GM12801 (cell line): ENCODE measurements around the gene PLGRKT.

Source experiments
- CTCF ChIP-seq: IDR thresholded peaks from one replicate; pipeline ENCODE4 v1.5.1; 2011; ENCODE audit warnings: control low read depth; ENCODE audit not compliant: insufficient read length; ENCODE audit errors: extremely low read depth

Gene PLGRKT

DNA sequence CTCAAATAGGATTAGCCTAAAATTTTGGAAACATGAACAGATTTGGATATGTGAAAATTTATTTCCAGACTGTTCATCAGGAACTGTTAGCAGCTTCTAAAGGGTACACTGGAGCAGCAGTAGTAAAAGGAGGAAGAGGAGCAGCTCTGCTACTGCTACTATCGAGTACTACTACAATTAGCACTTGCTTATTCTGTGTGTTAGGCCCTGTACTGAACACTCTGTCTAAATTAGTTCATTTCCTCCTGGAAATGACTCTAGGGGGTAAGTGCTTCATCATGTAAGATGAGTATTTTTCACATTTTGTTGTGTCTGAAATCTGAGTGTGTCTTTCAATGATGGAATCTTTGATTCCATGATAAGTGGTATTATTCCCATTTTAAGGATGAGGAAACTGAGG lies 22.4 kb upstream of the PLGRKT start:
- no peak for TF ChIP-seq CTCF

DNA sequence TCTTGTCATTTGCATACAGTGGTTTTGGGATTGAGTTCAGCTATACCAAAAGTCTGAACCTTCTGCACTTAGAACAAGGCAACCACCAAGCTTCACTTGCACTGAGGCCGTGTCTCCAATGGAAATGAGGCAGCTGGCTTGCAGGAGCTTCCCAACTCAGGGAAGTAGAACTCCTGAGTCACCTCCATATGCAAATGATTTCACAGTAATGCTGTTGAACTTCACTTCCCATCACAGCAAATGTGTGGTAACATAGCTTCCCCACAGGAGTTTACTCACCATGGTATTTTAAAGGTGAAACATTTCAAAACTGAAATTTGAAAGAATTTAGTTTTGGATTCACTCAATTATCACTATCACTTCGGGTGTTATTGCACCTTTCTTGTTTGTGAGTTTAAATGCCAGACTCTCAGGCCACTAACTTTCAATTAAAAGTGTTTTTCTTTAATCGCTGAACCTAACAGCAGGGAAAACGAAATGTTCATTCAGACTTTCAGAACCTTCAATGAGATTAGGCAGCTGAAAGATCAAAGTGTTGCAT lies 21.6 kb upstream of the PLGRKT start:
- no peak for TF ChIP-seq CTCF

GRCh38 chr9:5455181-5455580 lies 17.5 kb upstream of the PLGRKT start:
- TF ChIP-seq CTCF: no peak

DNA sequence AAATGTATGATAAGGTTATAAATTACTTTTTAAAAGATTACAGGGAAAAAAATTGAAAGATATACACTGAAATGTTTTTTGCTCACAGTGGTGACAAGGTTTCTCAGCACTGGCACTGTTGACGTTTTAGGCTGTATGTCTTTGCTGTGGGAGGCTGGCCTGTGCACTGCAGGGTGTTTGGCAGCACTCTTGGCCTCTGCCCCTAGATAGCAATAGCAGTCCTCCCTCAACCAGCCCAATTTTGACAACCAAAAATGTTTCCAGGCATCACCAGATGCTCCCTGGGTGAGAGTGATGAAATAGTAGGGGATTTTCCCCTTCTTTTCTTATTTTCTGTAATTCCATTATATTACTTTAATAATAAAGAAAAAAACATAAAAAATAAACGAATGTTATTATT lies 15.9 kb upstream of the PLGRKT start:
- no peak for TF ChIP-seq CTCF

- TF ChIP-seq CTCF: no peak
Measured at GRCh38 chr9:5453004-5453403, 15.3 kb upstream of the PLGRKT start.

- TF ChIP-seq CTCF: no peak
Measured at GRCh38 chr9:5452286-5452609, 14.5 kb upstream of the PLGRKT start.

GRCh38 chr9:5450359-5451091 lies 12.8 kb upstream of the PLGRKT start, which contains the start of gene CD274:
Gene CD274 (plus strand): TSS chr9:5450542. CDS start chr9:5456114, 5,572 bp downstream.
- TF ChIP-seq CTCF: no peak
